Urinary bladder (tissue), 4 donors: ENCODE measurements around the gene TAS2R46. TPM values are rescaled to one million over a fixed set of nuclear protein-coding genes. Genes with fewer than 3 reads are reported as not detected.
"Not testable (repeated sequence)": the region's sequence is repeated elsewhere in the genome, so short reads cannot be mapped to it uniquely, and the experiment has no call there.

Source experiments
- DNase-seq: peaks from one replicate; pipeline ENCODE4 v3.0.0-alpha.2; 2015; ENCODE audit errors: extremely low spot score
- H3K27ac ChIP-seq: one replicate; pipeline ENCODE4 v1.5.1; 2013; ENCODE audit warnings: low read depth, mild to moderate bottlenecking, moderate library complexity
- H3K36me3 ChIP-seq: one replicate; pipeline ENCODE4 v1.6.1; 2013; ENCODE audit warnings: mild to moderate bottlenecking, moderate library complexity; ENCODE audit not compliant: insufficient read depth
- H3K4me1 ChIP-seq: one replicate; pipeline ENCODE4 v1.6.1; 2013; ENCODE audit warnings: mild to moderate bottlenecking, moderate library complexity; ENCODE audit not compliant: insufficient read depth
- H3K4me3 ChIP-seq: one replicate; pipeline ENCODE4 v1.5.1; 2013; ENCODE audit warnings: low read depth, low read length
- WGBS: extraction: QIAGEN DNeasy Blood & Tissue Kit; methylation state at CpG from one replicate; pipeline ENCODE4 v1.1.7; 2013; 5-methylcytosine and 5-hydroxymethylcytosine counted together
- polyA plus RNA-seq: library from polyadenylated mRNA; stranded (reverse); fragments of 200-250 nt; gene quantifications from one replicate; pipeline ENCODE4 v1.2.3, GENCODE V29; 2013
- total RNA-seq: library from RNA; depleted of rRNA; stranded (reverse); fragments of >200 nt; gene quantifications from one replicate; pipeline ENCODE4 v1.2.3, GENCODE V29; 2014
- donor health status: healthy with polysubstance abuse.
- donor health status: healthy.

Gene TAS2R46
- total RNA-seq (11.7 TPM), polyA plus RNA-seq (not detected)

- not testable (repeated sequence) for H3K27ac ChIP-seq, DNase-seq, H3K4me1 ChIP-seq, H3K4me3 ChIP-seq, H3K36me3 ChIP-seq
- WGBS, result 84% methylated on average over 1 of the region's 1 CpG
Measured at GRCh38 chr12:11062194-11062593, at the start of gene TAS2R46. Gene TAS2R46 (minus strand): TSS chr12:11062294. CDS start chr12:11062294, 0 bp downstream.

- H3K36me3 ChIP-seq, H3K4me3 ChIP-seq, H3K4me1 ChIP-seq, DNase-seq, H3K27ac ChIP-seq: not testable (repeated sequence)
- 99% methylated on average over 1 of the region's 1 CpG for WGBS
Measured at GRCh38 chr12:11111213-11111612, 49.1 kb upstream of the TAS2R46 start.

- Histone ChIP-seq H3K27ac (no peak overlapping the region), H3K36me3 (no peaks in the 10 kb centered on the region), H3K4me3 (no peak overlapping the region), H3K4me1 (no peaks in the 10 kb centered on the region)
- 95% methylated on average over 2 of the region's 2 CpGs for WGBS
- no peak for DNase-seq
Measured at GRCh38 chr12:11108862-11109261, 46.8 kb upstream of the TAS2R46 start.

- no peak overlapping the region for H3K4me3 ChIP-seq
- 72% methylated on average over 1 of the region's 1 CpG for WGBS
- no peak for DNase-seq
- H3K27ac ChIP-seq, result no peak overlapping the region
- no peaks in the 10 kb centered on the region for H3K4me1 ChIP-seq
- H3K36me3 ChIP-seq, result no peaks in the 10 kb centered on the region
Measured at GRCh38 chr12:11107719-11108118, 45.6 kb upstream of the TAS2R46 start.

GRCh38 chr12:11106288-11106687, 44.2 kb upstream of the TAS2R46 start:
- Histone ChIP-seq H3K27ac (no peak overlapping the region), H3K4me3 (no peak overlapping the region), H3K36me3 (no peaks in the 10 kb centered on the region), H3K4me1 (no peaks in the 10 kb centered on the region)
- DNase-seq, result no peak
- 96% methylated on average over 2 of the region's 2 CpGs for WGBS

GRCh38 chr12:11105546-11105945, 43.5 kb upstream of the TAS2R46 start:
- WGBS, result 61% methylated on average over 2 of the region's 2 CpGs

GRCh38 chr12:11094910-11095309, 32.8 kb upstream of the TAS2R46 start:
- H3K36me3 ChIP-seq, DNase-seq, H3K27ac ChIP-seq, H3K4me1 ChIP-seq, H3K4me3 ChIP-seq: not testable (repeated sequence)
- no CpG with 5 or more reads among the region's 2 CpGs for WGBS

More at GRCh38 chr12:11105546-11105945, 43.5 kb upstream of the TAS2R46 start:
- no peak overlapping the region for H3K27ac ChIP-seq
- H3K36me3 ChIP-seq, result no peaks in the 10 kb centered on the region
- H3K4me3 ChIP-seq, result no peak overlapping the region
- no peak for DNase-seq
- no peaks in the 10 kb centered on the region for H3K4me1 ChIP-seq

GRCh38 chr12:11092128-11092527, 30.0 kb upstream of the TAS2R46 start, which contains the start of gene TAS2R43:
Gene TAS2R43 (minus strand): TSS chr12:11092313. CDS start chr12:11092229, 84 bp downstream.
- Histone ChIP-seq H3K27ac (no peak within 1 kb of the TSS), H3K36me3 (no peaks in the 10 kb centered on the region), H3K4me3 (no peak within 1 kb of the TSS), H3K4me1 (no peaks in the 10 kb centered on the region)
- no peak for DNase-seq
- 96% methylated on average over 6 of the region's 6 CpGs for WGBS

GRCh38 chr12:11089246-11089645, 27.2 kb upstream of the TAS2R46 start:
- WGBS, result 92% methylated on average over 5 of the region's 5 CpGs
- no peak for DNase-seq
- Histone ChIP-seq H3K27ac (no peak overlapping the region), H3K4me1 (no peaks in the 10 kb centered on the region), H3K4me3 (no peak overlapping the region), H3K36me3 (no peaks in the 10 kb centered on the region)

GRCh38 chr12:11085419-11085818, 23.3 kb upstream of the TAS2R46 start:
- Histone ChIP-seq H3K4me1 (no peaks in the 10 kb centered on the region), H3K36me3 (no peaks in the 10 kb centered on the region), H3K27ac (no peak overlapping the region), H3K4me3 (no peak overlapping the region)
- WGBS, result 96% methylated on average over 3 of the region's 3 CpGs
- no peak for DNase-seq

- WGBS, result 100% methylated on average over 2 of the region's 2 CpGs
- no peak overlapping the region for H3K4me3 ChIP-seq
- no peak for DNase-seq
- no peaks in the 10 kb centered on the region for H3K36me3 ChIP-seq
- H3K4me1 ChIP-seq, result no peaks in the 10 kb centered on the region
- H3K27ac ChIP-seq, result no peak overlapping the region
Measured at GRCh38 chr12:11081987-11082386, 19.9 kb upstream of the TAS2R46 start.

- 96% methylated on average over 1 of the region's 1 CpG for WGBS
- Histone ChIP-seq H3K36me3 (no peaks in the 10 kb centered on the region), H3K4me3 (no peak overlapping the region), H3K27ac (no peak overlapping the region), H3K4me1 (no peaks in the 10 kb centered on the region)
- no peak for DNase-seq
Measured at GRCh38 chr12:11078246-11078645, 16.2 kb upstream of the TAS2R46 start.

- no peak overlapping the region for H3K27ac ChIP-seq
- no peak overlapping the region for H3K4me3 ChIP-seq
- H3K4me1 ChIP-seq, result no peaks in the 10 kb centered on the region
- 82% methylated on average over 3 of the region's 3 CpGs for WGBS
- DNase-seq, result no peak
- H3K36me3 ChIP-seq, result no peaks in the 10 kb centered on the region
Measured at GRCh38 chr12:11075642-11076041, 13.5 kb upstream of the TAS2R46 start.

GRCh38 chr12:11071414-11071813, 9.3 kb upstream of the TAS2R46 start:
- Histone ChIP-seq H3K4me1 (no peaks in the 10 kb centered on the region), H3K36me3 (no peaks in the 10 kb centered on the region), H3K27ac (no peak overlapping the region), H3K4me3 (no peak overlapping the region)
- 63% methylated on average over 4 of the region's 4 CpGs for WGBS
- DNase-seq, result no peak

- DNase-seq, result no peak
- Histone ChIP-seq H3K4me1 (no peaks in the 10 kb centered on the region), H3K27ac (no peak overlapping the region), H3K36me3 (no peaks in the 10 kb centered on the region), H3K4me3 (no peak overlapping the region)
- WGBS, result 91% methylated on average over 1 of the region's 1 CpG
Measured at GRCh38 chr12:11070999-11071398, 8.9 kb upstream of the TAS2R46 start.
